Measurements from ENCODE around the gene CEP192. TPM values are rescaled to one million over a fixed set of nuclear protein-coding genes. Genes with fewer than 3 reads are reported as not detected.

CEP192 gene
- total RNA-seq, 3 donors from 2014 or later = 19.8 to 38.6 (median 23.9) TPM

DNA sequence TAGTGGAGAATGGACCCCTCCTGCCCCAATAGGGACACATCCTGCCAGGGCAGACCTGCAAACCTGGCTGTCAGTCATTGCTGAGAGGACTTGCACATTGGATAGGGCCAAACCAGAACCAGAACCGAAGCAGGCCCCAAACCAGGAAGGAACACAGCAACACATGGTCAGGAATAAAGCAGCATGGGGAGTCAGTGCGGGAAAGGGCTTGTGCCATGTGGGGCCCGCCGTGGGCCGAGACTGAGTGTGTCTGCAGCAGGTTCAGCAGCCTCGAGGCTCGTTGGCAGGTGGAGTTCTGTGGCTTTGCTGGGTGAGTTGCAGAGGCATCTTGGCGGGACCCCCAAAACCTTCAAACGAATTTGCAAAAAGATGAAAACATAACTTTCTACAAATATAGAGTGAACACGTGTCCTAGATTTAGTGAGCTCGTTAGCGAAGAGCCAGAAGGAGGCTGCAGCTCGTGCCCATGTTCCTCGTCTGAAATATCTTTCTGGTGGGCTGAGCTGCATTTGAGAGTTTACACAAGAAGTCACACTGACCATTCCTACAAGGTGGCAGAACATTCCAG lies 182.5 kb downstream of the CEP192 start:
- H3K4me1 ChIP-seq = no peaks in the 10 kb centered on the region
- H3K4me3 ChIP-seq = no peak overlapping the region
- DNase-seq (ENCODE audit: low spot score in 2 of 2) = no peak
- H3K27ac ChIP-seq = no peak overlapping the region
- intact Hi-C loops (cut with DNase I; ENCODE audit: low total_unique reads) = no loop called here
- no peaks in the 10 kb centered on the region for H3K36me3 ChIP-seq
- H3K27me3 ChIP-seq = no peaks in the 10 kb centered on the region
- TF ChIP-seq POLR2AphosphoS5 (IDR thresholded peaks at IDR 0.05) (no peak), POLR2A (IDR thresholded peaks at IDR 0.05) (no peak)
- TF ChIP-seq, protein P1, sequence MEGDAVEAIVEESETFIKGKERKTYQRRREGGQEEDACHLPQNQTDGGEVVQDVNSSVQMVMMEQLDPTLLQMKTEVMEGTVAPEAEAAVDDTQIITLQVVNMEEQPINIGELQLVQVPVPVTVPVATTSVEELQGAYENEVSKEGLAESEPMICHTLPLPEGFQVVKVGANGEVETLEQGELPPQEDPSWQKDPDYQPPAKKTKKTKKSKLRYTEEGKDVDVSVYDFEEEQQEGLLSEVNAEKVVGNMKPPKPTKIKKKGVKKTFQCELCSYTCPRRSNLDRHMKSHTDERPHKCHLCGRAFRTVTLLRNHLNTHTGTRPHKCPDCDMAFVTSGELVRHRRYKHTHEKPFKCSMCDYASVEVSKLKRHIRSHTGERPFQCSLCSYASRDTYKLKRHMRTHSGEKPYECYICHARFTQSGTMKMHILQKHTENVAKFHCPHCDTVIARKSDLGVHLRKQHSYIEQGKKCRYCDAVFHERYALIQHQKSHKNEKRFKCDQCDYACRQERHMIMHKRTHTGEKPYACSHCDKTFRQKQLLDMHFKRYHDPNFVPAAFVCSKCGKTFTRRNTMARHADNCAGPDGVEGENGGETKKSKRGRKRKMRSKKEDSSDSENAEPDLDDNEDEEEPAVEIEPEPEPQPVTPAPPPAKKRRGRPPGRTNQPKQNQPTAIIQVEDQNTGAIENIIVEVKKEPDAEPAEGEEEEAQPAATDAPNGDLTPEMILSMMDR (IDR thresholded peaks at IDR 0.05) = no peak
- no peaks in the 10 kb centered on the region for H3K9me3 ChIP-seq

Other genes with a start within 250 kb of the CEP192 start
- 10 to 100 TPM; 38.4 to 57.1 (median 53.7) TPM for gene PTPN2, start 107.1 kb upstream of the CEP192 start, total RNA-seq
- 10 to 100 TPM; 29.6 to 45.6 (median 38.5) TPM for gene SEH1L, start 43.4 kb upstream of the CEP192 start, total RNA-seq
- 10 to 100 TPM; 28.5 to 94.3 (median 42.9) TPM for gene LDLRAD4, start 227.4 kb downstream of the CEP192 start, total RNA-seq

All from breast epithelium (tissue), 4 donors.